T-cell (primary cell): ENCODE results near the gene RIMKLB. TPM values are rescaled to one million over a fixed set of nuclear protein-coding genes. Genes with fewer than 3 reads are reported as not detected.
"Not testable (repeated sequence)": the region's sequence is repeated elsewhere in the genome, so short reads cannot be mapped to it uniquely, and the experiment has no call there.

Experiments
- ATAC-seq, 4 experiments: fragments of 200-7000 bp in 3 of 4; fragments of 150-1000 bp in 1 of 4; cut with Tn5 transposase; replicated peaks in 1 of 4; 1 replicate in 3 of 4; 2 replicates in 1 of 4; pipeline ENCODE4 v1.10.0; 2021; ENCODE audit warnings: moderate library complexity in 3 of 4, mild to moderate bottlenecking in 2 of 4, moderate number of reproducible peaks in 1 of 4
- CTCF ChIA-PET, 2 donors: fragments of 300-600 bp; sonication (Branson Sonifier 250); formaldehyde crosslinking; loops; one replicate each; lab custom pipeline; 2022; ENCODE audit warnings: antibody characterized with exemption in 2 of 2; lab: Charles Lee
- POLR2A ChIA-PET, 2 donors: fragments of 300-600 bp; sonication (Branson Sonifier 250); formaldehyde crosslinking; loops; one replicate each; lab custom pipeline; 2022; ENCODE audit warnings: antibody characterized with exemption in 2 of 2; lab: Charles Lee
- DNase-seq, 35 experiments: peaks; one replicate each; pipeline versions ENCODE4 v3.0.0 to v3.0.0-alpha.2; 2013 to 2023
- H3K27ac ChIP-seq: one replicate; pipeline ENCODE4 v1.5.1; 2013; ENCODE audit warnings: low read length
- H3K27me3 ChIP-seq, 2 experiments: replicated peaks in 1 of 2; 1 replicate in 1 of 2; 2 replicates in 1 of 2; pipeline versions ENCODE4 v1.6.1 to v1.7.0; 2013; ENCODE audit warnings: low read length in 1 of 2, mixed read lengths in 1 of 2; ENCODE audit not compliant: control insufficient read depth in 2 of 2, insufficient read depth in 2 of 2; ENCODE audit errors: extremely low read depth in 1 of 2
- H3K36me3 ChIP-seq, 2 donors: 1 replicate in 1 of 2; 2 replicates in 1 of 2; pipeline versions ENCODE4 v1.6.1 to v1.7.0; 2013; ENCODE audit warnings: low read length in 1 of 2; ENCODE audit not compliant: control insufficient read depth in 2 of 2, insufficient read depth in 1 of 2; ENCODE audit errors: extremely low read depth in 1 of 2
- H3K4me1 ChIP-seq, 2 experiments: 1 replicate in 1 of 2; 2 replicates in 1 of 2; pipeline versions ENCODE4 v1.6.1 to v1.7.0; 2013; ENCODE audit warnings: low read length in 2 of 2, mixed read lengths in 1 of 2; ENCODE audit not compliant: insufficient read depth in 2 of 2, control insufficient read depth in 1 of 2; ENCODE audit errors: extremely low read depth in 1 of 2
- H3K4me3 ChIP-seq, 2 donors: 1 replicate in 1 of 2; 2 replicates in 1 of 2; pipeline versions ENCODE4 v1.5.1 to v1.7.0; 2013; ENCODE audit warnings: mild to moderate bottlenecking in 2 of 2, low read length in 1 of 2, moderate library complexity in 1 of 2; ENCODE audit not compliant: control insufficient read depth in 1 of 2; ENCODE audit errors: extremely low read depth in 1 of 2
- H3K9me3 ChIP-seq: 2 replicates; pipeline ENCODE4 v1.7.0; 2013
- H3K27ac Mint-ChIP-seq, 2 donors: one replicate each; pipeline ENCODE4 v1.8.0; 2020 to 2021; ENCODE audit warnings: mild to moderate bottlenecking in 2 of 2, mixed read lengths in 2 of 2
- H3K27me3 Mint-ChIP-seq, 2 donors: one replicate each; pipeline ENCODE4 v1.8.0; 2021 to 2022; ENCODE audit warnings: mixed read lengths in 2 of 2
- H3K36me3 Mint-ChIP-seq: one replicate; pipeline ENCODE4 v1.8.0; 2021; ENCODE audit warnings: mixed read lengths
- H3K4me1 Mint-ChIP-seq, 3 donors: one replicate each; pipeline ENCODE4 v1.8.0; 2020 to 2022; ENCODE audit warnings: mixed read lengths in 3 of 3, mild to moderate bottlenecking in 1 of 3
- H3K4me3 Mint-ChIP-seq, 3 donors: one replicate each; pipeline ENCODE4 v1.8.0; 2020 to 2022; ENCODE audit warnings: mild to moderate bottlenecking in 3 of 3, mixed read lengths in 3 of 3, moderate library complexity in 3 of 3
- H3K9me3 Mint-ChIP-seq, 3 donors: one replicate each; pipeline ENCODE4 v1.8.0; 2020 to 2022; ENCODE audit warnings: mixed read lengths in 3 of 3
- WGBS: methylation state at CpG from one replicate; pipeline ENCODE4 v1.1.5; 2013; ENCODE audit warnings: missing lambda C conversion rate; ENCODE audit not compliant: insufficient coverage; 5-methylcytosine and 5-hydroxymethylcytosine counted together
- total RNA-seq, 35 experiments: library from RNA in 6 of 35; stranded (reverse) in 6 of 35; fragments of 120-200 nt in 1 of 35; gene quantifications; one replicate each; pipeline versions ENCODE4 v1.2.1 to v1.2.4 and lab custom pipeline; 2013 to 2026

Gene RIMKLB
- total RNA-seq, 5 donors from 2014 or later (not counting 1 experiment from before 2014, with no cell fraction given) = 14.3 to 28.0 (median 23.0) TPM

DNA sequence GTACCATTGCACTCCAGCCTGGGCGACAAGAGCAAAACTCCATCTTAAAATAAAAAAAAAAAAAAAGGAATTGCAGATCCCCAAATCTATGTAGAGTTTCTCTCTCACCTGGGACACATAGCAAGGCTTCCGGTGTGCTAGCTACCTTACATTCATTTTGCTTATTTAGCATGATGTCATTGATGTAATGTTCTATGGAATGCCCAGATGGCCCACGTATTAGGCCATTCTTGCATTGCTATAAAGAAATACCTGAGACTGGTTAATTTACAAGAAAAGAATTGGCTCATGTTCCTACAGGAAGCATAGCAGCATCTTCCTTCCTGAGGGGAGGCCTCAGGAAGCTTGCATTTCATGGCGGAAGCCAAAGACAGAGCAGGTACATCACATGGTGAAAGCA, 87.7 kb downstream of the RIMKLB start:
- DNase-seq (no peak), ATAC-seq (no peak)
- no peaks in the 10 kb centered on the region for H3K4me1 ChIP-seq
- peaks cover 0 to 7% of the 10 kb centered on the region in 2 donors for H3K36me3 ChIP-seq
- H3K9me3 ChIP-seq = no peaks in the 10 kb centered on the region
- H3K27ac ChIP-seq = no peak overlapping the region
- H3K27me3 Mint-ChIP-seq = no peaks in the 10 kb centered on the region
- ChIA-PET POLR2A (no interaction called here), CTCF (no interaction called here)
- H3K36me3 Mint-ChIP-seq = peaks cover 8% of the 10 kb centered on the region
- H3K27ac Mint-ChIP-seq = no peak overlapping the region
- H3K4me3 Mint-ChIP-seq = no peak overlapping the region
- 100% methylated on average over 1 of the region's 4 CpGs for WGBS
- no peaks in the 10 kb centered on the region for H3K27me3 ChIP-seq
- H3K9me3 Mint-ChIP-seq = no peaks in the 10 kb centered on the region
- no peak overlapping the region for H3K4me3 ChIP-seq
- H3K4me1 Mint-ChIP-seq = peaks cover 0 to 7% (median 0%) of the 10 kb centered on the region in 3 donors

DNA sequence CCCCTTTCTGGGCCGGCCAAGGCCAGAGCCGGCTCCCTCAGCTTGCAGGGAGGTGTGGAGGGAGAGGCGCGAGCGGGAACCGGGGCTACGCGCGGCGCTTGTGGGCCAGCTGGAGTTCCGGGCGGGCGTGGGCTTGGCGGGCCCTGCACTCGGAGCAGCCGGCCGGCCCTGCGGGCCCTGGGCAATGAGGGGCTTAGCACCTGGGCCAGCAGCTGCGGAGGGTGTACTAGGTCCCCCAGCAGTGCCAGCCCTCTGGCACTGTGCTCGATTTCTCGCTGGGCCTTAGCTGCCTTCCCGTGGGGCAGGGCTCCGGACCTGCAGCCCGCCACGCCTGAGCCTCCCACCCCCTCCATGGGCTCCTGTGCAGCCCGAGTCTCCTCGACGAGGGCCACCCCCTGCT, 89.4 kb downstream of the RIMKLB start:
- H3K27ac Mint-ChIP-seq, ATAC-seq, H3K36me3 Mint-ChIP-seq, H3K27me3 Mint-ChIP-seq, H3K9me3 ChIP-seq, CTCF ChIA-PET, H3K4me3 ChIP-seq, H3K4me1 ChIP-seq, POLR2A ChIA-PET, H3K27ac ChIP-seq, H3K4me1 Mint-ChIP-seq, DNase-seq, H3K36me3 ChIP-seq, H3K27me3 ChIP-seq, H3K9me3 Mint-ChIP-seq, H3K4me3 Mint-ChIP-seq: not testable (repeated sequence)
- WGBS = 89% methylated on average over 18 of the region's 28 CpGs

DNA sequence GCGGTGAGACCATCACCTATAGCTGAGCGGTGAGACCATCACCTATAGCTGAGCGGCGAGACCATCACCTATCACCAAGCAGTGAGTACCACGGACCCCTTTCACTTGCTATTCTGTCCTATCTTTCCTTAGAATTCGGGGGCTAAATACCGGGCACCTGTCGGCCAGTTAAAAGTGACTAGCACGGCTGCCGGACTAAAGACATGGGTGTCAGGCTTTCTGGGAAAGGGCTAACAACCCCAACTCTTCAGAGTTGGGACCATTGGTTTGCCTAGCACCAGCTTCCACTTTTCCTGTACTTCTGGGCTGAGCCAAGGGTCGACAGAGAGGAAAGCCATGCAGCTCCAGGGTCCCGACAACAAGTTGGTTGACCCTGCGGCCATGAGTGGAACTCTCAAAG, 90.9 kb downstream of the RIMKLB start:
- CTCF ChIA-PET, H3K27me3 Mint-ChIP-seq, H3K27ac Mint-ChIP-seq, H3K36me3 Mint-ChIP-seq, H3K9me3 Mint-ChIP-seq, H3K36me3 ChIP-seq, H3K4me1 Mint-ChIP-seq, H3K9me3 ChIP-seq, ATAC-seq, DNase-seq, H3K27me3 ChIP-seq, POLR2A ChIA-PET, H3K27ac ChIP-seq, H3K4me1 ChIP-seq: not testable (repeated sequence)
- H3K4me3 ChIP-seq = peak overlapping the region in 1 of 2 donors; percentile 17
- peak overlapping the region; percentile 68 to 82 (median 76) for H3K4me3 Mint-ChIP-seq
- WGBS = 78% methylated on average over 6 of the region's 13 CpGs

DNA sequence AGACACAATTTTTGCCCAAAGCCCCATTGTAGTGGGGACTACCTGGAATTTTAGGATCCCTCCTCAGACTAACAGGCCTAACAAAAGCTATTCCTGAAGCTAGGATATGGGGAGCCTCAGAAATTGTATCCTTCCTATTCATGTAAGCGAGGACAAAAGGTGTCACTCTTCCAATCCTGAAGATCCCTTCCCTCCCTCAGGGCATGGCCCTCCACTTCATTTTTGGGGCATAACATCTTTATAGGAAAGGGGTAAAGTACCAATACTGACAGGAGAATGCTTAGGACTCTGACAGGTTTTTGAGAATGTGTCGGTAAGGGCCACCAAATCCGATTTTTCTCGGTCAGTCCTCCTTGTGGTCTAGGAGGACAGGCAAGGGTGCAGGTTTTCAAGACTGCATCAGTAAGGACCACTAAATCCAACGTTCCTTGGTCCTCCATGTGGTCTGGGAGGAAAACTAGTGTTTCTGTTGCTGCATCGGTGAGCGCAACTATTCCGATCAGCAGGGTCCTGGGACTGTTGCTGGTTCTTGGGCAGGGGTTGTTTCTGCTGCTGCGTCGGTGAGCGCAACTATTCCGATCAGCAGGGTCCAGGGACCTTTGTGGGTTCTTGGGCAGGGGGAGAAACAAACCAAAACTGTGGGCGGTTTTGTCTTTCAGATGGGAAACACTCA, 91.7 kb downstream of the RIMKLB start:
- H3K9me3 Mint-ChIP-seq, H3K4me1 Mint-ChIP-seq, H3K27ac Mint-ChIP-seq, H3K27me3 Mint-ChIP-seq, H3K36me3 Mint-ChIP-seq, H3K9me3 ChIP-seq, H3K27ac ChIP-seq, H3K4me3 ChIP-seq, ATAC-seq, DNase-seq, CTCF ChIA-PET, POLR2A ChIA-PET, H3K4me1 ChIP-seq, H3K36me3 ChIP-seq, H3K27me3 ChIP-seq: not testable (repeated sequence)
- peak overlapping the region in 2 of 3 donors; percentile 76 to 82 for H3K4me3 Mint-ChIP-seq
- 79% methylated on average over 7 of the region's 13 CpGs for WGBS

DNA sequence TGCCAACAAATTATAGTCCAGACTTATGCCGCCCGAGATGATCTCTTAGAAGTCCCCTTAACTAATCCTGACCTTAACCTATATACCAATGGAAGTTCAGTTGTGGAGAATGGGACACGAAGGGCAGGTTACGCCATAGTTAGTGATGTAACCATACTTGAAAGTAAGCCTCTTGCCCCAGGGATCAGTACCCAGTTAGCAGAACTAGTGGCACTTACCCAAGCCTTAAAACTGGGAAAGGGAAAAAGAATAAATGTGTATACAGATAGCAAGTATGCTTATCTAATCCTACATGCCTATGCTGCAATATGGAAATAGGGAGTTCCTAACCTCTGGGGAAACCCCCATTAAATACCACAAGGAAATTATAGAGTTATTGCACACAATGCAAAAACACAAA, 95.4 kb downstream of the RIMKLB start:
- H3K4me1 Mint-ChIP-seq, H3K36me3 ChIP-seq, POLR2A ChIA-PET, H3K9me3 Mint-ChIP-seq, DNase-seq, H3K9me3 ChIP-seq, H3K27me3 ChIP-seq, CTCF ChIA-PET, H3K27ac Mint-ChIP-seq, H3K4me3 Mint-ChIP-seq, H3K27me3 Mint-ChIP-seq, H3K36me3 Mint-ChIP-seq, H3K27ac ChIP-seq, H3K4me1 ChIP-seq, H3K4me3 ChIP-seq, ATAC-seq: not testable (repeated sequence)
- WGBS = no CpG with 5 or more reads among the region's 4 CpGs

DNA sequence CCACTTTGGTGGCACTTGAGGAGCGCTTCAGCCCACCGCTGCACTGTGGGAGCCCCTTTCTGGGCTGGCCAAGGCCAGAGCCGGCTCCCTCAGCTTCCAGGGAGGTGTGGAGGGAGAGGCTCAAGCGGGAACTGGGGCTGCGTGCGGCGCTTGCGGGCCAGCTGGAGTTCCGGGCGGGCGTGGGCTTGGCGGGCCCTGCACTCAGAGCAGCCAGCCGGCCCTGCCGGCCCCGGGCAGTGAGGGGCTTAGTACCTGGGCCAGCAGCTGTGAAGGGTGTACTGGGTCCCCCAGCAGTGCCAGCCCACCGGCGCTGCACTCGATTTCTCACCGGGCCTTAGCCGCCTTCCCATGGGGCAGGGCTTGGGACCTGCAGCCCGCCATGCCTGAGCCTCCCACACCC, 96.8 kb downstream of the RIMKLB start:
- ATAC-seq, H3K27ac Mint-ChIP-seq, H3K9me3 ChIP-seq, H3K4me1 ChIP-seq, H3K27ac ChIP-seq, H3K4me1 Mint-ChIP-seq, POLR2A ChIA-PET, CTCF ChIA-PET, H3K4me3 Mint-ChIP-seq, DNase-seq, H3K36me3 ChIP-seq, H3K9me3 Mint-ChIP-seq, H3K36me3 Mint-ChIP-seq, H3K27me3 ChIP-seq, H3K4me3 ChIP-seq, H3K27me3 Mint-ChIP-seq: not testable (repeated sequence)
- 94% methylated on average over 20 of the region's 21 CpGs for WGBS
